Frontal cortex (tissue), 4 donors: ENCODE results near the gene PRAMEF13. TPM values are rescaled to one million over a fixed set of nuclear protein-coding genes. Genes with fewer than 3 reads are reported as not detected.
"Not testable (repeated sequence)": the region's sequence is repeated elsewhere in the genome, so short reads cannot be mapped to it uniquely, and the experiment has no call there.

Experiments used
- DNase-seq, 2 donors: peaks; one replicate each; pipeline ENCODE4 v3.0.0; 2012; ENCODE audit warnings: low spot score in 2 of 2
- FAIRE-seq: peaks from 2 replicates; lab custom pipeline; 2012; peaks lifted over from hg19 to GRCh38; lab: Jason Lieb, UNC
- total RNA-seq: library from RNA; depleted of rRNA; stranded (reverse); fragments of >200 nt; gene quantifications from one replicate; pipeline ENCODE4 v1.2.3, GENCODE V29; 2014
- donor health status: control.
- donor health status: control.
- donor health status: control.

Gene PRAMEF13
- total RNA-seq, result not detected

DNA sequence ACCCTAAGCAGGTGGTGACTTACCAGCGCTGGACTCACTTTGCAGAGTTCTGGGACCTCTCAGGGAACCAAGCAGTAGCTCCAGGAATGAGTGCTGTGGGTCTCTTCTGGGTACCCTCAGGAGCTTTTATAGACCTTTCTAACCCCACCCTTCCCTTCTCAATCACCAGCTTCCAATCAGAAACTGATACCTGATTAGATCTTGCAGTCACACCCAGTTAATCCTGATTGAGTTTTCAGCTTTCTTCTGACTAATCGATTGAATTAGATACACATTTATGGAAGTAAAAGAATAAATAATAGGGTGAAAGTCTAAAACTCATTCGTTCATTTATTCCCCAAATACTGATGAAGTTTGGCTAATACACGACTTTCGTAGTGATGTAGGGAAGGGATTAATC is at the start of gene PRAMEF13:
Gene PRAMEF13 (minus strand): TSS at position 101 of the 400 bp plus-strand sequence. CDS start 1,820 bp downstream, outside the sequence.
- not testable (repeated sequence) for FAIRE-seq, DNase-seq

DNA sequence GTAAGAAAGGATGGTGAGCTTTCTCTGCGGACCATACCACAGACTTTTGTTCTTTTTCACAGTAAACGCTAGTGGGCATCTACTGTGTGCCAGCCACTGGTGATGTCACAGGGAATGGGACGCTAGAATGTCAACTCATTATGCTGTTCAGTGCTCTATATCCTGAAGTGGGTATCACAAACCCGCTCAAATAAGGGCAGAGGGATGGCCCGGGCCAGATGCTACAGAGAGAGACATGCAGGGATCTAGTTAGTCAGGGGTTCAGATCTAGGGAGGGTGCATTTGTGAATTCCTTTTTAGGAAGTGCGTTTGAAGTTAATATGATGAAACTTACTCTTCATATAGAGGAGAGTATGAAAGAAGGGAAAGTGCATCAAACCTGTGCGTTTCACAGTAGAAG is 45.9 kb upstream of the PRAMEF13 start:
- FAIRE-seq, DNase-seq: not testable (repeated sequence)

DNA sequence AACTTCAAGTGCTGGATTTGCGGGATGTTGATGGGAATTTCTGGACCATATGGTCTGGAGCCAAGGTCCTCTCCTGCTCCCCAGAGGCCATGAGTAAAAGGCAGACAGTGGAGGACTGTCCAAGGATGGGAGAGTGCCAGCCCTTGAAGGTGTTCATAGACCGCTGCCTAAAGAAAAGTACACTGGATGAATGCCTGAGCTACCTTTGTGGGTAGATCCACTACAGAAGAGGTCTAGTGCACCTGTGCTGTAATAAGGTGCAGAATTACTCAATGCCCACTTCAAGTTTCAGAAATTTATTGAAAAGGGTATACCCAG is 45.3 kb upstream of the PRAMEF13 start:
- DNase-seq, FAIRE-seq: not testable (repeated sequence)

GRCh38 chr1:13245841-13246553 is 44.8 kb upstream of the PRAMEF13 start:
- DNase-seq, FAIRE-seq: not testable (repeated sequence)

DNA sequence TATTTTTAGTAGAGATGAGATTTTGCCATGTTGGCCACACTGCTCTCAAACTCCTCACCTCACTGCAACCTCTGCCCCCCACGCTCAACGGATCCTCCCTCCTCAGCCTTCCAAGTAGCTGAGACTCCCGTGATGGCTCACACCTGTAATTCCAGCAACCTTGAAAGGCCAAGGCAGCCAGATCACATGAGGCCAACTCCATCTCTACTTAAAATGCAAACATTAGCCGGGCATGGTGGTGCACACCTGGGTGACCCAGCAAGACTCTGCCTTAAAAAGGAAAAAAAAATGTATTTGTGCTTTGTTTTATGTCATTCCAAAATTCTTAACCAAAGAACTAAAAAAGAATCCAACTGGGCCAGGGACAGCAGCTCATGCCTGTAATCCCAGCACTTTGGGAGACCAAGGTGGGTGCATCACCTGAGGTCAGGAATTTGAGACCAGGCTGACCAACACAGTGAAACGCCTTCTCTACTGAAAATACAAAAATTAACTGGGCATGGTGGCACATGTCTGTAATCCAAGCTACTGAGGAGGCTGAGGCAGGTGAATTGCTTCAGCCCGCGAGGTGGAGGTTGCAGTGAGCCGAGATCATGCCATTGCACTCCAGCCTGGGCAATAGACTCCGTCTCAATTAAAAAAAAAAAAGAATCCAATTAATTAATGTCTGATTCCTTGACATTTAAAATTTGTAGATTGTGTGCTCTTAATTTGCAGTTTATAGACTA is 42.5 kb upstream of the PRAMEF13 start:
- FAIRE-seq, DNase-seq: not testable (repeated sequence)

GRCh38 chr1:13239633-13240032 is 38.4 kb upstream of the PRAMEF13 start:
- DNase-seq, FAIRE-seq: not testable (repeated sequence)

GRCh38 chr1:13237572-13237971 is 36.4 kb upstream of the PRAMEF13 start:
- FAIRE-seq, DNase-seq: not testable (repeated sequence)

- FAIRE-seq, result not testable (repeated sequence)
Measured at GRCh38 chr1:13234057-13234456, 32.8 kb upstream of the PRAMEF13 start.

DNA sequence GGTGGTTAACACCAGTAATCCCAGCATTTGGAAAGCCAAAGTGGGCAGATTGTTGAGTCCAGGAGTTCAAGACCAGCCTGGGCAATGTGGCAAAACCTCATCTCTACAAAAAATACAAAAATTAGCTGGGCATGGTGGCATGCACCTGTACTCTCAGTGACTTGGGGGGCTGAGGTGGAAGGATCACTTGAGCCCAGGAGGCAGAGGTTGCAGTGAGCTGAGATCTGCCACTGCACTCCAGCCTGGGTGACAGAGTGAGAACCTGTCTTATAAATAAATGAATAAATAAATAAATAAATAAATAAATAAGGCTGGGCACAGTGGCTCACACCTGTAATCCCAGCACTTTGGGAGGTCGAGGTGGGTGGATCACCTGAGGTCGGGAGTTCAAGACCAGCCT is 30.8 kb upstream of the PRAMEF13 start:
- DNase-seq, FAIRE-seq: not testable (repeated sequence)

More at GRCh38 chr1:13234057-13234456, 32.8 kb upstream of the PRAMEF13 start:
- DNase-seq, result not testable (repeated sequence)

DNA sequence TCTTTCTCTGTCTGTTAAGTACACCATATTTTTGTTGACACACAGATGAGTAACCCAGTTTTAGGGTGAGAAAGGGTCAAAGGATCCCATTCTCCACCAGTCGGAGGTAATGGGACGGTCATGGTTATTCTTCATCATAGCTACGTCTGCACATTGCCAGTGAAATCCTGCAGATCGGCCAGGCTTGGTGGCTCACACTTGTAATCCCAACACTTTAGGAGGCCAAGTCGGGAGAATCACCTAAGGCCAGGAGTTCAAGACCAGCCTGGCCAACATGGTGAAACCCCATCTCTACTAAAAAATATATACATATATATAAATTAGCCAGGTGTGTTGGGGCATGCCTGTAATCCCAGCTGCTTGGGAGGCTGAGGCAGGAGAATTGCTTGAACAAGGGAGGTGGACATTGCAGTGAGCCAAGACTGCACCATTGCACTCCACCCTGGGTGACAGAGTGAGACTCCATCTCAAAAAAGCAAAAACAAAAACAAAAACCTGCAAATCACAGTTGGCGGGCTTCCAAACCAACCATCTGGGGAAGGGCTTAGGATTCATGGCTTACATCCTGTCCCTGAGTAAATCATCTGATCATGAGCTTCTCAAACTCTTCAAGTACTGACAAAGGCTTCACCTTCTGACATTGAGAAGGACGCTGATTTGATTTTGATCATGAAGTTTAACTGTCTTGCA is 30.0 kb upstream of the PRAMEF13 start:
- DNase-seq, FAIRE-seq: not testable (repeated sequence)

DNA sequence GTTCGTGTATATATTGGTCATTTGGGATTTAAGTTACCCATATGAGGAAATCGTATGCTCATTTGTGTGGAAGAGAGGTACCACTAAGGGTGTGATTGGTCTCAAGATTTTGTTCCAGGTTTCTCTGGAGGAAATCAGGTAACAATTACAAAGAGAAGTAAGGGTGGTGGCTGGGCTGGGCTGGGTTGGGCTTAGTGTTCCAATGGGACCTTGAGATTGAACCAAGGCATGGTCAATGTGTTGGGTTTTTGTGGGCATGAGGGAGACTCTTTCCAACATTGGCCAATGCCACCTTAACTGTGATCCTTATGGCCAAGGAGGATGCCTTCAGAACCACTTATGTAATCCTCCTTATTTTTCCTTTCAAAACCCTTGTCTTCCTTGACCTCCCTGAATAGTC is 29.4 kb upstream of the PRAMEF13 start:
- not testable (repeated sequence) for DNase-seq, FAIRE-seq

DNA sequence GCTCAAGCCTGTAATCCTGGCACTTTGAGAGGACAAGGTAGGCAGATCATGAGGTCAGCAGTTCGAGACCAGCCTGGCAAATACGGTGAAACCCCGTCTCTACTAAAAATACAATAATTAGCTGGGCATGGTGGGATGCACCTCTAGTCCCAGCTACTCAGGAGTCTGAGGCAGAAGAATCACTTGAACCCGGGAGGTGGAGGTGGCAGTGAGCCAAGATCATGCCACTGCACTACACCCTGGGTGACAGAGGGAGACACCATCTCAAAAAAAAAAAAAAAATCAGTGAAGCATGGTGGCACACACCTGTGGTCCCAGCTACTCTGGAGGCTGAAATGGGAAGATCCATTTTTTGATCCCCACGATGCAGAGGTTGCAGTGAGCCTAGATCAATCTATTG is 28.9 kb upstream of the PRAMEF13 start:
- not testable (repeated sequence) for FAIRE-seq

GRCh38 chr1:13228343-13228781 is 27.2 kb upstream of the PRAMEF13 start:
- FAIRE-seq, result no peak
- no peak for DNase-seq

More for the DNA sequence above, 28.9 kb upstream of the PRAMEF13 start:
- DNase-seq, result not testable (repeated sequence)

DNA sequence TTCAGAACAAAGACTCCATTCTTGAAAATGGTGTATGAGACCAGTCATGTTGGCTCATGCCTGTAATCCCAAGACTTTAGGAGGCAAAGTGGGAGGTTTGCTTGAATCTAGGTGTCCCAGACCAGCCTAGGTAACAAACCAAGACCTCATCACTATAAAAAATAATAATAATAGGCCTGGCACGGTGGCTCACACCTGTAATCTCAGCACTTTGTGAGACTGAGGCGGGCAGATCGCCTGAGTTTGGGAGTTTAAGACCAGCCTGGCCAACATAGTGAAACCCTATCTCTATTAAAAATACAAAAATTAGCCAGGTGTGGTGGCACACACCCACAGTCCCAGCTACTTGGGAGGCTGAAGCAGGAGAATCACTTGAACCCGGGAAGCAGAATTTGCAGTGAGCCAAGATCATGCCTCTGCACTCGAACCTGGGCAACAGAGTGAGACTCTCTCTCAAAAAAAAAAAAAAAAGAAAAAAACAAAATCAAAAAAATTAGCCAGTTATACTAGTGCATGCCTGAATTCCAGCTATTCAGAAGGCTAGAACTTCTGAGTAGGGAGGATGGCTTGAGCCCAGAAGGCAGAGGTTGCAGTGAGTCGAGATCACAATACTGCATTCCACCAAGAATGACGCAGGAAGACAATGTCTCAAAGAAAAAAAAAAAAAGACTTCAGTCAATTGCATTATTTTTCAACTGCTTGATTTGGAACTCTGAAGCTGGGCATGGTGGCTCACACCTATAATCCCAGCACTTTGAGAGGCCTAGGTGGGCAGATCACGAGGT is 26.3 kb upstream of the PRAMEF13 start:
- FAIRE-seq, DNase-seq: not testable (repeated sequence)

GRCh38 chr1:13225675-13226204 is 24.5 kb upstream of the PRAMEF13 start, which contains the start of gene PRAMEF18:
PRAMEF18 (minus strand) TSS chr1:13226154; CDS start chr1:13226106, 48 bp downstream.
- FAIRE-seq, DNase-seq: not testable (repeated sequence)

DNA sequence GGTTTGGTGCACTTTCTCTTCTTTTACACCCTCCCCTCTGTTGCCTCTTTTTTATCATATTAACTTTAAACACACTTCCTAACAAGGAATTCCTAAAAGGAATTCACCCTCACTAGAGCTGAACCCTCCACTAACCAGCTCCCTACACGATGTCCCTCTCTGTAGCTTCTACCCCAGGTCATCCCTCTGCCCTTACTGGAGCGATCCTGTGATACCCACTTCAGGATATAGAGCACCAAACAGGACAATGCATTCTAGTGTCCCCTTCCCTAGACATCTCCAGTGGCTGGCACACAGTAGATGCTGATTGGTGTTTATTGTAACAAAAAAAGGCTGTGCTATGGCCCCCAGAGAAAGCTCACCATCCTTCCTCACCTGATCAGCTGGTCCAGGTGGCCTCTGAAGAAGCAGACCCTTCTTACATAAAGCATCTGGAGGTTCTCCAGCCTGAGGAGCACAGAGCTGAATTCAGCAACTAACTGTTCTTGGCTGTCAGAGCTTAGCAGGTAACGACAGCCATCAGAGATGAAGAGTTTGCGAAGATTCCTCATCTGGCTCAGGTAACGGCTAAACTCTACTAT is 23.4 kb upstream of the PRAMEF13 start:
- FAIRE-seq, result no peak
- no peak for DNase-seq

- not testable (repeated sequence) for DNase-seq, FAIRE-seq
Measured at GRCh38 chr1:13222788-13223187, 21.6 kb upstream of the PRAMEF13 start.

DNA sequence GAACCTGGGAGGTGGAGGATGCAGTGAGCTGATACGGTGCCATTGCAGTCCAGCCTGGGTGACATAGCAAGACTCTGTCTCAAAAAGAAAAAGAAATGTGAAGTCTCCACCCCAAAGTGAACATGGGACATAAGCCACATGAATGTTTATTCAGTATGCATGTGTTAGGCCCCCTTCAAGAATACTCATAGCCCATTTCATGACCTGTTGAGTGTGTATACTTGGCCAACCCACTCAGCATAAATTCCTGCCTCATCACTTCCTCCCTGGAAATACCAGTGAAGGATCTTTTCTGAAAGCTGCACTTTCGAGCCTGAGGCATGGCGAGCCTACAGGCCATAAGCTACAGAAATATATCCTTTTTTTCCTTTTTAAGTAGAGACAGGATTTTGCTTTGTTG is 18.0 kb upstream of the PRAMEF13 start:
- FAIRE-seq, result not testable (repeated sequence)

DNA sequence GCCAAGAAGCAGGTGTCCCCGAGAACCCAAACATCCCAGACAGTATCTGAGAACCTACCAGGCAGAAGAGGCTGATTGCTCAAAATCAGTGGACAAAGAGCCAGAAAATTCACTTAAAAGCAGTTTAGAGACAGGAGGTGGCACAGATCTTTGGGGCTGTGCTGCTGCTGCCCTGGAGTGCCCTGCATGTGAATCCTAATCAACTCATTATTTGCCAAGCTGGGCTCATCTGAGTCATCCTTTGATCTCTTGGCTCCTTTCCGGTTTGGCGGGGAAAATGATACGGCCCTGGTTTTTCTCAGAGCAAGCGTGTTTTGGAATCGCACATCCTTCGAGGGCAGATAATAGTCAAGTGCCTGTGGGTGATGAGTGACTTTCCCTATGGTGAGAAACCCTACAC is 15.4 kb upstream of the PRAMEF13 start:
- not testable (repeated sequence) for DNase-seq, FAIRE-seq

More for the DNA sequence above, 18.0 kb upstream of the PRAMEF13 start:
- not testable (repeated sequence) for DNase-seq
